ENCODE measurements around the gene AAGAB.
A peak's percentile ranks its signal among the peaks of the same experiment; 100 is the strongest.

The AAGAB gene

GRCh38 chr15:67242708-67243111, 11.8 kb downstream of the AAGAB start:
- H3K4me3 ChIP-seq (ENCODE audit: control insufficient read depth, low read depth, low read length), result no peak overlapping the region
- TF ChIP-seq CTCF (conservative IDR thresholded peaks at IDR 0.05; ENCODE audit: control insufficient read depth, insufficient read depth, low read depth, low read length), result no peak
- DNase-seq (ENCODE audit: low read depth), result peak; percentile 24

- no peak overlapping the region for H3K4me3 ChIP-seq (ENCODE audit: control insufficient read depth, low read depth, low read length)
- TF ChIP-seq CTCF (conservative IDR thresholded peaks at IDR 0.05; ENCODE audit: control insufficient read depth, insufficient read depth, low read depth, low read length), result no peak
- DNase-seq (ENCODE audit: low read depth), result no peak
Measured at GRCh38 chr15:67241132-67241855, 13.2 kb downstream of the AAGAB start.

- DNase-seq (ENCODE audit: low read depth), result no peak
Measured at GRCh38 chr15:67240235-67241131, 14.0 kb downstream of the AAGAB start.

GRCh38 chr15:67232591-67232990, 21.9 kb downstream of the AAGAB start:
- no peak for TF ChIP-seq CTCF (conservative IDR thresholded peaks at IDR 0.05; ENCODE audit: control insufficient read depth, insufficient read depth, low read depth, low read length)
- H3K4me3 ChIP-seq (ENCODE audit: control insufficient read depth, low read depth, low read length), result no peak overlapping the region
- DNase-seq (ENCODE audit: low read depth), result no peak

More at GRCh38 chr15:67240235-67241131, 14.0 kb downstream of the AAGAB start:
- no peak for TF ChIP-seq CTCF (conservative IDR thresholded peaks at IDR 0.05; ENCODE audit: control insufficient read depth, insufficient read depth, low read depth, low read length)
- no peak overlapping the region for H3K4me3 ChIP-seq (ENCODE audit: control insufficient read depth, low read depth, low read length)

- DNase-seq (ENCODE audit: low read depth), result no peak
- H3K4me3 ChIP-seq (ENCODE audit: control insufficient read depth, low read depth, low read length), result no peak overlapping the region
- no peak for TF ChIP-seq CTCF (conservative IDR thresholded peaks at IDR 0.05; ENCODE audit: control insufficient read depth, insufficient read depth, low read depth, low read length)
Measured at GRCh38 chr15:67230504-67230903, 24.0 kb downstream of the AAGAB start.

GRCh38 chr15:67228286-67228685, 26.2 kb downstream of the AAGAB start:
- no peak overlapping the region for H3K4me3 ChIP-seq (ENCODE audit: control insufficient read depth, low read depth, low read length)
- no peak for DNase-seq (ENCODE audit: low read depth)
- TF ChIP-seq CTCF (conservative IDR thresholded peaks at IDR 0.05; ENCODE audit: control insufficient read depth, insufficient read depth, low read depth, low read length), result no peak

Data from fibroblast of mammary gland (primary cell).